Measurements from ENCODE around the gene DYRK2.

DYRK2 gene

GRCh38 chr12:67705394-67706370, 57.1 kb downstream of the DYRK2 start:
- DNase-seq, result no peak

GRCh38 chr12:67709367-67709954, 60.9 kb downstream of the DYRK2 start:
- DNase-seq, result no peak

- DNase-seq, result no peak
Observed at GRCh38 chr12:67710582-67710981, 62.0 kb downstream of the DYRK2 start.

GRCh38 chr12:67712011-67712410, 63.5 kb downstream of the DYRK2 start:
- no peak for DNase-seq

GRCh38 chr12:67714648-67715047, 66.1 kb downstream of the DYRK2 start:
- DNase-seq, result no peak

All from stimulated activated naive CD4-positive, alpha-beta T cell (primary cell).